AG09309 (cell line): ENCODE measurements around the gene KDM5A.
"Not testable (repeated sequence)": the region's sequence is repeated elsewhere in the genome, so short reads cannot be mapped to it uniquely, and the experiment has no call there.

ENCODE experiments used
- DNase-seq: peaks from one replicate; pipeline ENCODE4 v3.0.0-alpha.2; 2010; ENCODE audit warnings: low read depth
- H3K4me3 ChIP-seq: 2 replicates; pipeline ENCODE4 v1.5.1; 2011; ENCODE audit warnings: mild to moderate bottlenecking, low read depth, low read length, moderate library complexity; ENCODE audit not compliant: control insufficient read depth
- TF ChIP-seq, protein P1 (sequence below): IDR thresholded peaks from 2 replicates; pipeline ENCODE4 v1.5.1; 2011; ENCODE audit warnings: mild to moderate bottlenecking, low read depth, low read length, inconsistent platforms; ENCODE audit not compliant: insufficient read depth, control insufficient read depth; ENCODE audit errors: missing control alignments

Gene KDM5A

DNA sequence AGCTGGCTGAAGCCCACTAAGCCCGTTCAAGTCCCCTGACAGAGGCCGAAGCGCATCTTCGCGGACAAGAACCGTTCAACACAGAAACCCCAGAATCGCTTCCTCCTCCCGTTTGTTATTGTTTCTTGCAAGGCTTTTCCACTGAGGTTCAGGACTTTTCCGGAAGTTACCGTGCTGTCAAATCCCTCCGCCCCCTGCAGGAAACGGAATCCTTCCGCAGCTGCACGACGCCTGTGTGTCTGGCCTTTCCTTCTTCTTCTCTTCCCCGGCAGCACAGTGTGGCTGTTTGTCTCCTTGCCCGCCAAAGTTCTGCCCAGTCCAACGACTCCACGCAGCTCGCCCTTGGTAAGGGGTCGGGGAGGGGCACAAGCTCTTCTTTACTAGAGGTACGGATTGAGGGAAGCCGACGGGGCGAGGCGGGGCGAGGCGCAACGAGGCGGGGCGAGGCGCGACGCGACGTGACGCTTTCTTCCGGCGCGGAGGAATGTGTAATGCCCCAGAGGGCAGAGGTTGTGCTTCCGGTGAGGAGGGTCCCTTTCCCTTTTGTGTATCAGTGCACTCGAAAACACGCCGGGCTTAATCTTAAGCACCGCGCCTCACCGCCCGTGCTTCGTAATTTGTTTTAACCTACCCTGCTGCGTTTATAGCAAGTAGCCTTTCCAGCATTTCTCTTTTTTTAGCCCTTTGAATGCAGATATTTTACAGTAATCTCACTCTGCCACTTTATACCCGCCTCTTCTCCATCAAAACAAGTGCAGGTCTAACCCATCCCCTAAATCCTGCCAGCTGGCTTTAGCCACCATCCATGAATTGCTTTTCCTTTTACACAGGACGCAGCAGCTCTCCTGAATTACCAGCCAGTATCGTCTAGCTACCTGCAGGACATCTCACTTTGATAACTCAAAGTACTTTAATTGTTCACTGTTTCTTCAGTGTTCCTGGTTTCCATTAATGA, at the start of gene KDM5A:
Gene KDM5A (minus strand): TSS at position 179 of the 955 bp plus-strand sequence. CDS start 229 bp downstream, outside the sequence.
- H3K4me3 ChIP-seq: peak within 1 kb of the TSS; percentile 83
- TF ChIP-seq, protein P1, sequence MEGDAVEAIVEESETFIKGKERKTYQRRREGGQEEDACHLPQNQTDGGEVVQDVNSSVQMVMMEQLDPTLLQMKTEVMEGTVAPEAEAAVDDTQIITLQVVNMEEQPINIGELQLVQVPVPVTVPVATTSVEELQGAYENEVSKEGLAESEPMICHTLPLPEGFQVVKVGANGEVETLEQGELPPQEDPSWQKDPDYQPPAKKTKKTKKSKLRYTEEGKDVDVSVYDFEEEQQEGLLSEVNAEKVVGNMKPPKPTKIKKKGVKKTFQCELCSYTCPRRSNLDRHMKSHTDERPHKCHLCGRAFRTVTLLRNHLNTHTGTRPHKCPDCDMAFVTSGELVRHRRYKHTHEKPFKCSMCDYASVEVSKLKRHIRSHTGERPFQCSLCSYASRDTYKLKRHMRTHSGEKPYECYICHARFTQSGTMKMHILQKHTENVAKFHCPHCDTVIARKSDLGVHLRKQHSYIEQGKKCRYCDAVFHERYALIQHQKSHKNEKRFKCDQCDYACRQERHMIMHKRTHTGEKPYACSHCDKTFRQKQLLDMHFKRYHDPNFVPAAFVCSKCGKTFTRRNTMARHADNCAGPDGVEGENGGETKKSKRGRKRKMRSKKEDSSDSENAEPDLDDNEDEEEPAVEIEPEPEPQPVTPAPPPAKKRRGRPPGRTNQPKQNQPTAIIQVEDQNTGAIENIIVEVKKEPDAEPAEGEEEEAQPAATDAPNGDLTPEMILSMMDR: peak; percentile 5
- peak; percentile 90 for DNase-seq

DNA sequence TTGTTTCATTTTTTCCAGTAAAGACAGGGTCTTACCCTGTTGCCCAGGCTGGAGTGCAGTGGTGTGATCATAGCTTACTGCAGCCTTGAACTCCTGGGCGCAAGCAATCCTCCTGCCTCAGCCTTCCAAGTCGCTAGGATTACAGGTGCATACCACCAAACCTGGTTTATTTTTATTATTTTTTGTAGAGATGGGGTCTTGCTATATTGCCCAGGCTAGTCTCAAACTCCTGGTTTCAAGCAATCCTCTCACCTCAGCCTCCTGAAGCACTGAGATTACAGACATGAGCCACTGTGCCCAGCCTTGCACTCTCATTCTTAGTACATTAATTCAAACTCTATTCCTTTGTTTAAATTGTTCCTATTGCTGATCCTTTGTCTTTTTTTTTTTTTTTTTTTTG, 46.6 kb upstream of the KDM5A start:
- not testable (repeated sequence) for H3K4me3 ChIP-seq, DNase-seq

DNA sequence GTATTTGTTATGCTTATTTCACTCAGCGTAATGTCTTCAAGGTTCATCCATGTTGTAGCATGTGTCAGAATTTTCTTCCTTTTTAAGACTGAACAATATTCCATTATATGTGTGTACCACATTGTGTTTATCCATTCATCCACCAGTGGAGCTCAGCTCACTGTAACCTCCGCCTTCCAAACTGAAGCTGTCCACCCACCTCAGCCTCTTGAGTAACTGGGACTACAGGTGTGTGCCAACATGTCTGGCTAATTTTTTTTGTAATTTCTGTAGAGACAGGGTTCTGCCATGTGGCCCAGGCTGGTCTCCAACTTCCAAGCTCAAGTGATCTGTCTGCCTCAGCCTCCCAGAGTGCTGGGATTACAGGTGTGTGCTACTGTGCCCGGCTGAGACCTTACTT, 33.4 kb upstream of the KDM5A start:
- TF ChIP-seq, protein P1: no peak
- DNase-seq: no peak
- no peak overlapping the region for H3K4me3 ChIP-seq

DNA sequence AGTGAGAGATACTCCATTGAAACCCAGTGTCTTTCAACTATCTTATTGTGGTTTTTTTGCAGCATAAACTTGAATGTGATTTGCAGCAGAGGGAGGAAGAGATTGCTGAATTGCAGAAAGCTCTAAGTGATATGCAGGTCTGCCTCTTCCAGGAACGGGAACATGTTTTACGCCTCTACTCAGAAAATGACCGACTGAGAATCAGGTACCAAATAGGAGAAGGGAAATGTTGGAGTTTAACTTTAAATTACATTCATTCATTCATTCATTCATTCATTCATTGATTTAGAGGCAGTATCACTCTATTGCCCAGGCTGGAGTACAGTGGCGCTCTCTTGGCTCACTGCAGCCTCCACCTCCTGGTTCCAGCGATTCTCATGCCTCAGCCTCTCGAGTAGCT, 29.3 kb upstream of the KDM5A start:
- H3K4me3 ChIP-seq: no peak overlapping the region
- TF ChIP-seq, protein P1: no peak
- DNase-seq: no peak

DNA sequence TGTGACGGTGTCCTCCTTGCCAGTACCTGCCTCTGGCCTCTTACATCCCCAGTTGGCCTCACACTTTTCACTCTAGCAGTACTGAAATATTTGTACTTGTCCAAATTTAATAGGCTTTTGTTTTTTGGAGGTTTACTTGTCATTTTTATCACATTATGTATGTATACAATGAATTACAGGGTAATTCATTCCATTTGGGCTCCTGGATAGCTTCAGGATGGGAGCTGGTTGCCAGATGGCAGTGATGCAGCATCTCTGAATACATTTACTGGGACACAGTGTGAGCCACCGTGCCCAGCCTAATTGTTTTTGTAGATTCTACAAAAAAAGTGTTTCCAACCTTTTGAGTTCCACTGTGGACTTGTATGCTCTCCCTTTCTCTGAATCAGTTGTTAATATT, 25.7 kb upstream of the KDM5A start:
- H3K4me3 ChIP-seq: no peak overlapping the region
- TF ChIP-seq, protein P1: no peak
- no peak for DNase-seq

DNA sequence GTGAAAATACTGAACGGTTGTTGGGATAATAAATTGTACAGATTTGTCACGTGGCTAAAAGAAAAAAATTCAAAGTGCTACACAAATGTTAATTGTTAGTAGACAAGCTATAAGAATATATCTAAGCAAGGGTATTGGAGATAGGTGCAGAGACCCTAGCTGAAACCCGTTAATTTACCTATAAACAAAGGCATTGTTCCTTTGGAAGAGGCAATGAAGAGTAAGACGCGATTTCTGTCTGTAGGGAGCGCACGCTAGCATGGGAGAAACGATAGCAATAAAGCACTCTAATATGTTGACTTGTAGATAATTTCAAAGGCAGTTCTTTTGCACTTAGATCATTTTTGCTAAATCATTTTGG, 12.9 kb upstream of the KDM5A start:
- peak overlapping the region; percentile 79 for H3K4me3 ChIP-seq
- TF ChIP-seq, protein P1: peak; percentile 25
- DNase-seq: no peak

DNA sequence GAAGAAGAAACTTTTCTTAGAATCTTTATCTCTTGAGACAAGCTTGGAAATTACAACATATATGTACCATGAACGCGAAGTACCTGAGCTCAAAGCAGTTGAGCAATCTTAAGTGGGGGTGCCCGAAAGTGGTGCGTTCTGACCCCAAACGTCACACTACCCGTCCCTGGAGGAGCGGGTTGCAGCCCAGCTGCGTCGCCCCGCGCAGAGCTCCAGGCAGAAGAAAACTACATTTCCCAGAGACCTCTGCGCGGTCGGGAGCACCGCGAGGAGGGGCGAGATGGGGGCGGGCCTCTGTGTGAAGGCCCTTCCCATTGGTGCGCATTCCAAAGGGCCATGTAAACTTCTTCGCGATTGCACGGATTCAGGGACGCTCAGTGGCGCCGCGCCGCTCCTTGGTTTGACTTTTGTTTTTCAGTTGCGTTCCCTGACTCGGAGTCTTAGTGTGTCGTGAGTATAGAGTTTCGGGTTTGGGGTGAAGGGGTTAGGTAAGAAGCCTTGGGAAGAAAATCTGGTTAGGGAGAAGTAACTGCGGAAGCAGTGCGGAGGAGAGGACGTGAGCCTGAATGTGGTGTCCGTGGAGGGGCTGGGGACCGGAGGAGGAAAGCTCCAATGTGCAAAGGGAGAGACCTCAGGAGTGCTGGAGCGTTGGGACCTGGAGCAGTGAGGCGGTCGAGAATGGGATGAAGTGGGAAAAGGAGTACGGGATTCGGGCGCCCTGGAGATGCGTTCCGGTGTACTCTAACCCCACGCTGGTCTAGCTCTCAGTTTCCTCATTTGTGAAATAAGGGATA, 12.3 kb upstream of the KDM5A start, which contains the start of gene CCDC77:
Gene CCDC77 (plus strand): TSS at position 410 of the 794 bp plus-strand sequence. CDS start 7,740 bp downstream, outside the sequence.
- TF ChIP-seq, protein P1: peak; percentile 19
- peak; percentile 47 for DNase-seq
- H3K4me3 ChIP-seq: peak within 1 kb of the TSS; percentile 79
